Measurements from ENCODE around the gene CREBZF.
"Not testable (repeated sequence)": the region's sequence is repeated elsewhere in the genome, so short reads cannot be mapped to it uniquely, and the experiment has no call there.

CREBZF gene

GRCh38 chr11:85664615-85665481 lies at the start of gene CREBZF:
TSS of gene CREBZF (minus strand) at chr11:85665129. CDS start at chr11:85664875, 254 bp downstream.
- DNase-seq, result peak; percentile 95

DNA sequence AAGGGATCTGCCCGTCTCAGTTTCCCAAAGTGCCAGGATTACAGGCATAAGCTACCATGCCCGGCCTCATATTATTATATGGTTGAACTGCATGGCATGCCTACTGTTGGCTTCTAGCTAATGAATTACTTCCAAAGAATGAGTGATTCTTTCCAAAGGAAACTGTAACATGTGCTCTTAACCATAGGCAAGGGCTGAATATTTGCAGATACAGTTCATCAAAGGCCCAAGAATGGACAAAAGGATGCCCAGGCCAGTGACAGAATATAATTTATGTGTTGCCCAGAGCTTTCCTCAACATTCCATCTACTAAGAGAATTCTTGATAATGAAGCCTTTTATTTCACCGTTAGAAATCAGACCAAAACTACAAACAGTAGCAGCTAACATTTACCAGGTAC lies 48.0 kb upstream of the CREBZF start:
- DNase-seq, result no peak

DNA sequence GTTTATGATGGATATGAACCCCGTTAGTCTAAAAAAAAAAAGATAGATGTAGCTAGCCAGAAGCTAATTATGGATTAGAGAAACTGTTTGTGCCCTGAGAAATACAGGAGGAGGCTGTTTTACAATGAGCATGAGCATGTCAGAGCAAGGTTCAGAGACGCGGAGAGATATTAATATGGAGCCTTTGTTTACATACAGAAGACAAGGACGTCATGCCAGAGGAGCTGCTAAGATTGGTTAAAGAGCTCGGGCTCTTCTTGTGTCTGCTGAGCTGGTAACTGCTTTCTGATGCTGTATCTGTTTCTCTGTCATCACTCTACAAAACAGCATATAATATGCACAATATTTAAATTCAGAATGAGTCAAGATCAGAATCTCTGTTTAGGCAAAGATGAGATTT lies 46.0 kb upstream of the CREBZF start:
- DNase-seq, result no peak

DNA sequence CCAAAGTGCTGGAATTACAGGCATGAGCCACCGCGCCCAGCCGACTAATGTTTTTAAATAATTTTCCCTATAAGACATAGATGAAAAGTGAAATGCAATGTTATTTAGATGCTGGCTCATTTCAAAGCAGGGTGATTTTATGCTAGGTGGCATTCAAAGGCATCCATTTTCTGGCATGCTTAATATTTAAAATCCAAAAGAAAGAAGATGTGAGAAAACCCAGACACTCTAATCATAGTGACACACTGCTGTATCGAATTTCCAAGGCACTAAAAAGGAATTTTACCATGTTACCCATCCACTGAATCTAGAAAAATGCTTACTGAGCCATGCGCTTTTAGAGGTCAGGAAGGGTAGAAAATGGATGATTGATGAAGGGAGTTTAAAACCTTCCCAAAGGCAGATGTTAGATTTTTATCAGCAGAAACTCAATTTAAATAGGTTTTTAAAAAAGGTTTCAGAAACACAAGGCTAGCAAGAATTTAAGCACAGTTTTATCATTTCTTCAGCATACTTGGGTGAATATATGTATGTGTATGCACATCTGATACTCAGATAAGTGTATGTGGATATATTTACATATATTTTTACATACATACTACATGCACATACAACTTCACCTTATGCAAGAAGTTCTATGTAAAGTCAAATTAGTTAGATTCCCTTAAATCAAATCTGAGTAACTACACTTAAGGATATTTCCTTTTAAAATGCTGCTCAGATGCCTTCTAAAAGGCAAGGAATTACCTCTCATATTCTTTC lies 45.2 kb upstream of the CREBZF start:
- DNase-seq, result no peak

- no peak for DNase-seq
Measured at GRCh38 chr11:85705800-85706199, 40.9 kb upstream of the CREBZF start.

GRCh38 chr11:85704967-85705366 lies 40.0 kb upstream of the CREBZF start:
- DNase-seq, result no peak

DNA sequence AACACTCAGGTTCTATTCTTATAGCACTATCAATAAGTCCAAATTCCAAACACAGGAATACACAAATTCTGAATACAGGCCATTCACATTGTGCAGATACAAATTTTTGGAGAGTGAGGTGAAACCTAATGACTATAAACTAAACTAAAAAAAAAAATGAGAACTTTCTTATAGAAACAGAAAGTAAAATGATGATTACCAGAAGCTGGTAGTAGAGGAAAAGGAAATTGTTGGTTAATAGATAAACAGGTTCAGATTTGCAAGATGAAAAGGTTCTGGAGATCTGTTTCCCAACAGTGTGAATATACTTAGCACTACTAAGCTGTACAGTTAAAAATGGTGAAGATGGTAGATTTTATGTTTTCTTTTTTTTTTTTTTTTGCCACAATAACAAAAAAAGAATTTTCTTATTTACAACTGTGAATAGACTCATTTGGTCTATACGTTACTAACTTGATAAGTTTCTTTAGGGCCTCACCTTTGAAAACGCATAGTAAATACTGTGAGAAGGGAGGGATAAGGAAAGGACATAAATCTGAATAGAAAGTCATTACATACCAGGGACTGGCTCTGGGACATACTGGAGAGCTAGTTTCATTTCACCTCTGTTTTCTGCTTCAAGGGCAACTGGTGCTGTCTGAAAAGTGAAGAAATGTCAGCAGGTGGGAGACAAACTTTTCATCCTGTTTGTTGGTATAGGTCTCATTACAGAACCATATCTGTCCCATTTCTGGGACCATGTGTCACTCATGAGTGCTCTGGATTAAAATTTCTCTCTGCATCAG lies 35.2 kb upstream of the CREBZF start:
- DNase-seq, result no peak

- no peak for DNase-seq
Measured at GRCh38 chr11:85698195-85698594, 33.3 kb upstream of the CREBZF start.

DNA sequence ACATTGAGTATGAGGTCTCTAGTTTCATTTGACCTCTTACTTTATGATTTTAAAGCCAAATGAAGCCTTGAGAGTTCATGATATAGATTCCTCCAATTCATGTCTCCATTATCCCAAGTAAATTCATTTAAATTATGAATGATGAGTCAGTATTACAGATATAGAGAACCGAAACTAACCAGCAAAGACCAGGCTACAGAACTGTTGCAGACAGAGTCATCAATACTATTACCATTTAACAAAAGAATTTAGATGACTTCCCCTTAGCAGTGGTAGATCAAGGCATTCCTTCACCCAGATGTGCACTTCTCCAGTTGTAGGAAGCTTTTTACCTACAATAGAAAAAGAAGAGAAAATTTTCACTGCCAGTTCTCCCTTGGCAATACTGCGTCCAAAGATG lies 32.8 kb upstream of the CREBZF start:
- no peak for DNase-seq

- DNase-seq, result no peak
Measured at GRCh38 chr11:85695546-85695945, 30.6 kb upstream of the CREBZF start.

GRCh38 chr11:85694385-85694980 lies 29.6 kb upstream of the CREBZF start:
- no peak for DNase-seq

GRCh38 chr11:85685820-85686459 lies 21.0 kb upstream of the CREBZF start, which contains the start of gene CCDC89:
TSS of gene CCDC89 (minus strand) at chr11:85686195. CDS start at chr11:85686130, 65 bp downstream.
- DNase-seq, result peak; percentile 61

- DNase-seq, result peak; percentile 54
Measured at GRCh38 chr11:85685125-85685819, 20.3 kb upstream of the CREBZF start.

- DNase-seq, result no peak
Measured at GRCh38 chr11:85682330-85683305, 17.7 kb upstream of the CREBZF start.

DNA sequence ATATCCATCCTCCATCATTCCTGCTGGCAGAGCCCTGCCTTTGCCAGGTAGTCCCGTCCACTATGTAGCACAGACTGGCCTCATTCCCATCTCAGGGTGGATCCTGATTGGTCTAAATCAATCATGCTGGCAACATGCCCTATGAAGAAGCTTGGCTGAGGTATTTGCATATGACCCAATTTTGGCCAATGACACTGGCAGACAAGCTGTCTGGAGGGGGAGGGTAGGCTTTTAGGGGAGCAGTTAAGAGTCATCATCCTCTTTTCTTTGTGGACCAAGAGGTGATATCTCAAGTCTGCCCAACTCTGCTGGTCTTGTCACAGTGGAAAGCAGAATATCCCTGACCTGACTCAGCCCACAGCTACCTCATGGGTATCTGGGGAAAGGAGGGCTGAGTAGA lies 16.0 kb upstream of the CREBZF start:
- no peak for DNase-seq

DNA sequence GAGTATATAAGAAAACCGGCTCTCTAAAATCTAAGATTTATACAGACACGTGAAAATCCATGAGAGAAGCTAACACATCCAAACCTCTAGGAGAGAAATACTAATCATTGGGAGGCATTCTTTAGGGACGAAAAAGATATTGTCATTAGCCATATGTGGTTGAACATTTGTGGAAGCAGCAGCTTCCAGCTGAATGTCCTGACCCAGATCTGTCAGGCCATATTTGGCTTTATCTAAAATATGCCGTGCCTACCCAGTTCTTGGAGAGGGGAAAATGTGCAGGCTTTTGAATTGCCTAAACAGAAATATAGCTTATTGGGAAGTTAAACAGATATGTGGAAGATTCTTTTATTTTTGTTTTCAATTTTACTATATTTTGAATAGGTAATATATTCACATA lies 14.6 kb upstream of the CREBZF start:
- DNase-seq, result no peak

DNA sequence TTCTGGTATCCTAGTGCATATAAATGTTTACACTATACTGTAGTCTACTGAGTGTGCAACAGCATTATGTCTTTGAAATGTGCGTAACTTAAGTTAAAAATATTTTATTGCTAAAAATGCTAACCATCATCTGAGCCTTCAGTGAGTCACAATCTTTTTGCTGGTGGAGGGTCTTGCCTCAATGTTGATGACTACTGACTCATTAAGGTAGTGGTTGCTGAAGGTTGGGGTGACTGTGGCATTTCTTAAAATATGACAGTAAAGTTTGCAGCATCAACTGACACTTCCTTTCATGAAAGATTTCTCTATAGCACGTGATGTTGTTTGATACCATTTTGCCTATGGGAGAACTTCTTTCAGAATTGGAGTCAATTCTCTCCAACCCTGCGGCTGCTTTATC lies 8.5 kb upstream of the CREBZF start:
- DNase-seq, result no peak

GRCh38 chr11:85672105-85672902 lies 7.4 kb upstream of the CREBZF start:
- no peak for DNase-seq

DNA sequence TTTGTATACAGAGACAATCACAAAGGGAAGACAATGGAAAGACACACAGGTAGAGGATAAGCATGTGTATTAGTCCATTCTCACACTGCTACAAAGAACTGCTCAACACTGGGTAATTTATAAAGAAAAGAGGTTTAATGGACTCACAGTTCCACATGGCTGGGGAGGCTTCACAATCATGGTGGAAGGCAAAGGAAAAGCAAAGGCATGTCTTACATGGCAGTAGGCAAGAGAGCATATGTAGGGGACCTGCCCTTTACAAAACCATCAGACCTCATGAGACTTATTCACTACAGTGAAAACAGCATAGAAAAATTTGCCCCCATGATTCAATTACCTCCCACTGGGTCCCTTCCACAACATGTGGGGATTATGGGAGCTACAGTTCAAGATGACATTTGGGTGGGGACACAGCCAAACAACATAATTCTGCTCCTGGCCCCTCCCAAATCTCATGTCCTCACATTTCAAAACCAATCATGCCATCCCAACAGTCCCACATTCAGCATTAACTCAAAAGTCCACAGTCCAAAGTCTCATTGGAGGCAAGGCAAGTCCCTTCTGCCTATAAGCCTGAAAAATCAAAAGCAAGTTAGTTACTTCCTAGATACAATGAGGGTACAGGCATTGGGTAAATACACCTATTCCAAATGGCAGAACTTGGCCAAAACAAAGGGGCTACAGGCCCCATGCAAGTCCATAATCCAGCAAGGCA lies 6.2 kb upstream of the CREBZF start:
- DNase-seq, result not testable (repeated sequence)
